Central memory CD8-positive, alpha-beta T cell (primary cell): ENCODE measurements around the gene LGI2.

Experiments used
- ATAC-seq: fragments of 150-1000 bp; cut with Tn5 transposase; replicated peaks from 2 replicates; pipeline ENCODE4 v1.10.0; 2022; ENCODE audit warnings: mild to moderate bottlenecking, moderate FRiP score, moderate number of reproducible peaks; ENCODE audit not compliant: poor library complexity, severe bottlenecking; ENCODE audit errors: extremely low read depth
- DNase-seq, 2 donors: peaks; one replicate each; pipeline ENCODE4 v3.0.0; 2021; ENCODE audit warnings: low spot score in 2 of 2
- H3K27ac Mint-ChIP-seq: one replicate; pipeline ENCODE4 v1.8.0; 2022; ENCODE audit warnings: low read depth, mild to moderate bottlenecking, moderate library complexity, mixed read lengths
- H3K27me3 Mint-ChIP-seq: one replicate; pipeline ENCODE4 v1.8.0; 2022; ENCODE audit warnings: mixed read lengths
- H3K36me3 Mint-ChIP-seq: one replicate; pipeline ENCODE4 v1.8.0; 2022; ENCODE audit warnings: mild to moderate bottlenecking, moderate library complexity, mixed read lengths; ENCODE audit not compliant: insufficient read depth
- H3K4me1 Mint-ChIP-seq: one replicate; pipeline ENCODE4 v1.8.0; 2022; ENCODE audit warnings: mixed read lengths
- H3K4me3 Mint-ChIP-seq: one replicate; pipeline ENCODE4 v1.8.0; 2022; ENCODE audit warnings: mild to moderate bottlenecking, moderate library complexity, mixed read lengths
- H3K9me3 Mint-ChIP-seq: one replicate; pipeline ENCODE4 v1.8.0; 2022; ENCODE audit warnings: mixed read lengths

The LGI2 gene

GRCh38 chr4:24980740-24981139 lies 50.0 kb downstream of the LGI2 start:
- Mint-ChIP-seq H3K4me1 (no peaks in the 10 kb centered on the region), H3K9me3 (no peaks in the 10 kb centered on the region), H3K36me3 (no peaks in the 10 kb centered on the region), H3K27ac (no peak overlapping the region), H3K27me3 (peaks cover 58% of the 10 kb centered on the region), H3K4me3 (no peak overlapping the region)
- no peak for DNase-seq
- ATAC-seq, result no peak

- peak in 1 of 2 donors; percentile 14 for DNase-seq
- no peaks in the 10 kb centered on the region for H3K9me3 Mint-ChIP-seq
- H3K27me3 Mint-ChIP-seq, result peaks cover 63% of the 10 kb centered on the region
- H3K4me3 Mint-ChIP-seq, result no peak overlapping the region
- H3K27ac Mint-ChIP-seq, result no peak overlapping the region
- no peak for ATAC-seq
- no peaks in the 10 kb centered on the region for H3K36me3 Mint-ChIP-seq
- H3K4me1 Mint-ChIP-seq, result no peaks in the 10 kb centered on the region
Measured at GRCh38 chr4:24980064-24980690, 50.6 kb downstream of the LGI2 start.

DNA sequence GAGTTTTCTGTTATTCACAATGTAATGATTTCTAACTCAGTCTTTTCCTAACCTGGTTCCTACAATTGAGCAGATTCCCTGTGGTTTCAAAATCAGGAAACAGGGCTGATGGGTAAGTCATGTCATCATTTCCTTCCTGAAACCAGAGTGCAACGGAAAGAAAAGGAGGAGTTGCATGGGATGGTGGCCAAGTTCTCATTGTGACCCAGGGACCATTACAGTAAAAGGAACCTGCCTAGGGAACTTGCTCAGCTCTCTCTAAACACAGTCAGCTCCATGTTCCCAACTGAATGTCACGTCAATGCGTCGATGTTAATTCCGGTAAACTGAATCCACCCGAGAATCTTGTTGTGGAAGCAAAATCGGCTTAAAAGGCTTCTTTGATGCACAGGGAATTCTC lies 51.2 kb downstream of the LGI2 start:
- H3K4me3 Mint-ChIP-seq, result no peak overlapping the region
- DNase-seq, result no peak
- H3K9me3 Mint-ChIP-seq, result no peaks in the 10 kb centered on the region

DNA sequence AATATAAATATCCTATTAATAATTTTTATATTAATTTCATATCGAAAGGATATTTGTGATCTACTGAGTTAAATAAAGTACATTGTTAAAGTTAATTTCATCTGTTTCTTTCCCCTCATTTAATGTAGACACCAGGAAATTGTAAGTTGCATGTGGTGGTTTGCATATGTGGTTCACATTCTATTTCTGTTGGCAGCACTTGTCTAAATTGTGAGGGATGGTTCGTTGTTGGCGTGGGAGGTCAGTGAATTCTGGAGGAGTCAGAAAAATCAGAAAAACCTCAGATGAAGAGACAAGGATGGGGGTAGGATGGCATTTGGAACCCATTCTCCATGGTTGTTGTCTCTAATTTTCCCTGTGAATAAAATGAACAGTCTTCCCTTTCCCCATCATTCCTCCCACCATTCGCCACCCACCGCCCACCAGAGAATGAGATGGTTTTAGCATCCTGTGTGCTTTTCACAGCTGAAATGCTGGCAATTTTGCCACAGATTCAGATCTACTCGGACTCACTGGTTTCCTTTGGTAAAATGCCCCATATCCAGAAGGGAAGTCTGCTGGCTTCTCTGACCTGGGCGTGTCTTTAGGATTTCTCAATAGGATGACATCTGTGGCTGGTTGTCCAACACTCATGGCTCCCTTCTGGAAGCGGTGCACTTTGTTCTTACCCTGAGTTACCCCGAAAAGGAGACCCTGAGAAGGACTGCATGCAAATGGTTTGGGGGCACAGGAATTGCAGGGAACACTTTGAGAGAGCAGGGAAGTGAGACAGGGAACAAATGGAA lies 52.3 kb downstream of the LGI2 start:
- DNase-seq (no peak), ATAC-seq (no peak)
- Mint-ChIP-seq H3K4me3 (no peak overlapping the region), H3K27me3 (peaks cover 79% of the 10 kb centered on the region), H3K9me3 (no peaks in the 10 kb centered on the region), H3K36me3 (no peaks in the 10 kb centered on the region), H3K4me1 (no peaks in the 10 kb centered on the region), H3K27ac (no peak overlapping the region)

More for the DNA sequence above, 51.2 kb downstream of the LGI2 start:
- Mint-ChIP-seq H3K36me3 (no peaks in the 10 kb centered on the region), H3K4me1 (no peaks in the 10 kb centered on the region), H3K27me3 (peaks cover 70% of the 10 kb centered on the region), H3K27ac (no peak overlapping the region)
- no peak for ATAC-seq

GRCh38 chr4:24975510-24975909 lies 55.2 kb downstream of the LGI2 start:
- peaks cover 83% of the 10 kb centered on the region for H3K27me3 Mint-ChIP-seq
- no peaks in the 10 kb centered on the region for H3K9me3 Mint-ChIP-seq
- DNase-seq, result no peak
- no peaks in the 10 kb centered on the region for H3K36me3 Mint-ChIP-seq
- ATAC-seq, result no peak
- no peaks in the 10 kb centered on the region for H3K4me1 Mint-ChIP-seq
- H3K27ac Mint-ChIP-seq, result no peak overlapping the region
- H3K4me3 Mint-ChIP-seq, result no peak overlapping the region

DNA sequence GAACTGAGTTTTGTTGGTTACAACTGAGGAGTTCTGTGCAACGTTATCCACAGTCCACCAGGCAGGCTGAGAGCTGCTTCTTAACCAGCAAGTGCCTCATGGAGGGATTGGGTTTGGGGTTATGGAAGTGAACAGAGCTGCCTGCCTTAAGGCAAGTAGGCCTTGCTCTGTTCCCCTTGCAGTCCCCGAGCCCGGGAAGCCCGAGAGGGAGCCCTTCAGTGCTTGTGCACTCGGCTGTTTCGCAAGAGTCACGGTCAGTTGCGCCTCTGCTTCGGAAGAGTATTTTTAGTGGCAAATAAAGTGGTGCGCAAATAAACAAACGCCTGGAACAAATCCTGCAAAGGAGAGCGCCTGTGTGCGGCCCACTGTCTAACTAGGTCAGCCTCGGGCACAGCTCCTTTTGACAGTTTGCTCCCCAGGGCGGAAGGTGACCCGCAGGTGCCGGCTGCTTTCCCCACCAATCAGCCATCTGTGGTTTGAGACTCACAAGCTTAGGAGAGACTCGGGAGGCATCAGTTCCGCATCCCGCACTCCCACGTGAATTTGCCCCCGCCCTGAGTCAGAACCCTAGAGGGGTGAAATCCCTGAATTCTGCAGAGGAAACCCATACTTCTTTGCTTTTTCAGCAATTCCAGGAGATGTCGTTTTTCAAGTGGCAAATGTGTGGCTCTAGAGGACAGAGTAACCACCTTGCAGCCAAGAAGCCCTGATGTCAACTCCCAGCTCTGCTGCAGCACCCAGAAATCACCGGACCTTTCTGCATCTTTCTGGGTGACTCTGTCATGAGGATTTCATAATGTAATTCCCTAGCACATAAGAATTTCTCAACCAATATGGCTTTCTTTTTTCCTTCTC lies 56.8 kb downstream of the LGI2 start:
- Mint-ChIP-seq H3K4me1 (no peaks in the 10 kb centered on the region), H3K4me3 (no peak overlapping the region), H3K36me3 (no peaks in the 10 kb centered on the region), H3K9me3 (no peaks in the 10 kb centered on the region), H3K27ac (no peak overlapping the region), H3K27me3 (peaks cover 76% of the 10 kb centered on the region)
- no peak for DNase-seq
- no peak for ATAC-seq

DNA sequence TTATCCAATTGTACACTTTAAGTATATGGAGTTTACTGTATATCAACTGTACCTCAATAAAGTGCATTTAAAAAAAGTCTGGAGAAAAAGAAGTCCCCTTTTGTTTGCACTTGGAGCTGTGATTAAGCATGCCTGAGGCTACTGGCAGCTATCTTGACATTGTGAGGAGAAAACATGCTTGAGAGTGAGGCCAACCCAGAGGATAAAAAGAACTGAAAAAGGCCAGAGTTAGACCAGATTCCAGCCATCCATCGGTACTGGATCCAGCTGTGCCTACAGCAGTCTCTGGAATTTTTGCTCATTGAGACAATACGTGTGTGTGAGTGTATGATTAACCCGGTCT lies 57.4 kb downstream of the LGI2 start:
- peaks cover 70% of the 10 kb centered on the region for H3K27me3 Mint-ChIP-seq
- no peak overlapping the region for H3K27ac Mint-ChIP-seq
- no peaks in the 10 kb centered on the region for H3K4me1 Mint-ChIP-seq
- H3K36me3 Mint-ChIP-seq, result no peaks in the 10 kb centered on the region
- ATAC-seq, result no peak
- no peak for DNase-seq
- no peaks in the 10 kb centered on the region for H3K9me3 Mint-ChIP-seq
- no peak overlapping the region for H3K4me3 Mint-ChIP-seq

DNA sequence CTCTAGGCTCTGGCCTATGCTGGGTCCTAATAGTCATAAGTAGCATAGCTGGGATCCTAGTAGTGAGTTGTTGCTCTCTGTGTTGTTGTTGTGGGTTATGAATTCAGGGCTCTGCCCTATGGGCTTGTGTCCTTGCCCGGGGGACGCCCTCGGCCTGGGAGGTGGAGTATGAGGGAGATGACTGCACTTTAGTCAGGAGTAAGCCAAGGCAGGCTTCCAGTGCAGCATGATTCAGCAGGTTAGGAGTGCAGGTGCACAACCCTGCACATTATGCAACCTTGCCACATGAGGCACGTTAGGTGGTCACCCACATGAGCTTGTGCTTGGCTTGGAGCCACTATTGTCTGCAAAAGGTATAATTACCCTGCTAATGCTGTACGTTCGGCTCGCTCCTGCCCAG lies 59.6 kb downstream of the LGI2 start:
- H3K9me3 Mint-ChIP-seq, result peaks cover 4% of the 10 kb centered on the region
- ATAC-seq (no peak), DNase-seq (no peak)
- H3K36me3 Mint-ChIP-seq, result no peaks in the 10 kb centered on the region
- H3K27me3 Mint-ChIP-seq, result peaks cover 50% of the 10 kb centered on the region
- no peak overlapping the region for H3K4me3 Mint-ChIP-seq
- H3K27ac Mint-ChIP-seq, result no peak overlapping the region
- no peaks in the 10 kb centered on the region for H3K4me1 Mint-ChIP-seq

DNA sequence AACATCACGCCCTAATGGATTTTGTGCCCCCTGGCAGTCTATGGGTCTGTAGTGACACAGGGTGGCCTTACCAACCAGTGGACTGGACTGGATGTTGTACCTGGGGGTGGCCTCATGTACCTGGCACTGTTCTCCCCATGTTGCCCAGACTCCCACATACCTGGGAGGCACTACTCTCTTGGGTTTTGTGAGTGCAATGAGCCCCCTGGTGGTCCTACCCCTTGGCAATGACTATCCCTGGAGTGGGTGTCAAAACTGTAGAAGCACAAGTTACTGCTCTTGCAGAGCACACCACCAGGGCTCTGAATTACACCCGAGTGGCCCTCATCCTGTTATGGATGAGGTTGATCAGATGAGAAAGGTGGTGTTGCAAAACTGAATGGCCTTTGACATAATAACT lies 60.1 kb downstream of the LGI2 start:
- Mint-ChIP-seq H3K27ac (no peak overlapping the region), H3K4me1 (no peaks in the 10 kb centered on the region), H3K9me3 (peaks cover 5% of the 10 kb centered on the region), H3K4me3 (no peak overlapping the region), H3K36me3 (no peaks in the 10 kb centered on the region), H3K27me3 (peaks cover 45% of the 10 kb centered on the region)
- DNase-seq (no peak), ATAC-seq (no peak)

DNA sequence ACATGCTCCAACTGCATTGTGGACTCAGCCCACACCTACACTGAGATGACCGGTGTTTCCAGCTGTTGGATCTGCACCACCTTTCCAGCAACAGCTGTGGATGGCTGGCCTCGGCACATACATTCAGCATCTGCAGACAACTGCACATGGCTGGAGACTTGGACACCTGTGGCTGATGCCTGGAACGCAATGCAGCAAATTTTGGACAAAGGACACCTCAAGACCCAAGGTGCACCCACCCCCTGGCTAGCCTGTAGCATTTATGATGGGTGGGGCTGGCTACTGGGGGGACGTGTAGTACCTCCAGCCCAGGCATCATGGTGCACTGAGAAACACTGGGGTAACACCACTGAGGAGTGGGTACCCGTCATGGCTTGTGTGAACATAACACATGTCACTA lies 60.6 kb downstream of the LGI2 start:
- Mint-ChIP-seq H3K4me1 (no peaks in the 10 kb centered on the region), H3K36me3 (no peaks in the 10 kb centered on the region), H3K9me3 (peaks cover 5% of the 10 kb centered on the region), H3K27me3 (peaks cover 40% of the 10 kb centered on the region), H3K4me3 (no peak overlapping the region), H3K27ac (no peak overlapping the region)
- ATAC-seq (no peak), DNase-seq (no peak)

DNA sequence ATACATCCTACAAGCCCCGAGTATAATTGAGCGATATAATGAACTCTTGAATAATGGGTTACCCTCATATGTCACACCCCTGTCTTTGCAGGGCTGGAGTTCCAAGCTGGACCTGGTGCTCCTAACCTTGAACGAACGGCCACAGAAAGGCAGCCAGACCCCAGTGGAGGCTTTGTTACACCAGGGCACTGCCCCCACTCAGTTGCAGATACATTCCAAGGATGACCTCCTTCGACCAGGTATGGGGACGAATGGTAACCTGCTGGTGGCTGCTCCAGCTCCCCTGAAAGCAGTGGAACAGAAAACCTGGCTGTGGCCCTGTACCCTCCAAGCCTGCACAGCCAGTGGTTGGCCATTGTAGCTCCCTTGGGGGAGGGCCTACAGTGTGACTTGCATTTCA lies 61.3 kb downstream of the LGI2 start:
- H3K36me3 Mint-ChIP-seq, result no peaks in the 10 kb centered on the region
- DNase-seq (no peak), ATAC-seq (no peak)
- H3K27me3 Mint-ChIP-seq, result peaks cover 33% of the 10 kb centered on the region
- peaks cover 5% of the 10 kb centered on the region for H3K9me3 Mint-ChIP-seq
- H3K4me1 Mint-ChIP-seq, result no peaks in the 10 kb centered on the region
- H3K27ac Mint-ChIP-seq, result no peak overlapping the region
- no peak overlapping the region for H3K4me3 Mint-ChIP-seq

GRCh38 chr4:24968992-24969391 lies 61.8 kb downstream of the LGI2 start:
- H3K27ac Mint-ChIP-seq, result no peak overlapping the region
- peaks cover 28% of the 10 kb centered on the region for H3K27me3 Mint-ChIP-seq
- H3K36me3 Mint-ChIP-seq, result no peaks in the 10 kb centered on the region
- peaks cover 5% of the 10 kb centered on the region for H3K9me3 Mint-ChIP-seq
- H3K4me3 Mint-ChIP-seq, result no peak overlapping the region
- no peak for DNase-seq
- no peaks in the 10 kb centered on the region for H3K4me1 Mint-ChIP-seq
- no peak for ATAC-seq

GRCh38 chr4:24968278-24968677 lies 62.5 kb downstream of the LGI2 start:
- Mint-ChIP-seq H3K9me3 (peaks cover 5% of the 10 kb centered on the region), H3K4me1 (no peaks in the 10 kb centered on the region), H3K27ac (no peak overlapping the region), H3K36me3 (no peaks in the 10 kb centered on the region), H3K4me3 (no peak overlapping the region), H3K27me3 (peaks cover 22% of the 10 kb centered on the region)
- no peak for DNase-seq
- no peak for ATAC-seq
